GM21367 (cell line): ENCODE results near the gene MMP17.

ENCODE experiments used
- ATAC-seq: cut with Tn5 transposase; IDR thresholded peaks from one replicate; pipeline ENCODE4 v1.9.1; 2021; ENCODE audit not compliant: unreplicated experiment

MMP17 gene

GRCh38 chr12:131847456-131847855, 19.3 kb downstream of the MMP17 start:
- no peak for ATAC-seq

GRCh38 chr12:131848753-131849152, 20.6 kb downstream of the MMP17 start:
- no peak for ATAC-seq

GRCh38 chr12:131849700-131850553, 21.7 kb downstream of the MMP17 start:
- no peak for ATAC-seq

GRCh38 chr12:131850856-131851559, 22.8 kb downstream of the MMP17 start:
- no peak for ATAC-seq

- ATAC-seq: no peak
Measured at GRCh38 chr12:131851741-131852550, 23.8 kb downstream of the MMP17 start.

- ATAC-seq: no peak
Measured at GRCh38 chr12:131852551-131853299, 24.5 kb downstream of the MMP17 start.

GRCh38 chr12:131853832-131854797, 25.9 kb downstream of the MMP17 start:
- no peak for ATAC-seq

- no peak for ATAC-seq
Measured at GRCh38 chr12:131854861-131855476, 26.8 kb downstream of the MMP17 start.

GRCh38 chr12:131855521-131856142, 27.4 kb downstream of the MMP17 start:
- no peak for ATAC-seq

- no peak for ATAC-seq
Measured at GRCh38 chr12:131856366-131857097, 28.3 kb downstream of the MMP17 start.

GRCh38 chr12:131857908-131858850, 30.0 kb downstream of the MMP17 start:
- ATAC-seq: no peak

- ATAC-seq: no peak
Measured at GRCh38 chr12:131860472-131861260, 32.5 kb downstream of the MMP17 start.

- no peak for ATAC-seq
Measured at GRCh38 chr12:131861261-131862083, 33.3 kb downstream of the MMP17 start.

GRCh38 chr12:131862084-131862441, 33.9 kb downstream of the MMP17 start:
- ATAC-seq: no peak

GRCh38 chr12:131862600-131862993, 34.4 kb downstream of the MMP17 start:
- no peak for ATAC-seq
